Dedifferentiated amniotic fluid mesenchymal stem cell (primary cell): ENCODE data around the gene PXMP2.
"Not testable (repeated sequence)": the region's sequence is repeated elsewhere in the genome, so short reads cannot be mapped to it uniquely, and the experiment has no call there.

Source experiments
- DNase-seq: peaks from one replicate; pipeline ENCODE4 v3.0.0-alpha.2; 2016; ENCODE audit errors: extremely low spot score

The PXMP2 gene

GRCh38 chr12:132660052-132660451 lies 27.3 kb upstream of the PXMP2 start:
- DNase-seq: no peak

GRCh38 chr12:132660996-132661395 lies 26.4 kb upstream of the PXMP2 start:
- no peak for DNase-seq

- DNase-seq: no peak
Measured at GRCh38 chr12:132661972-132662371, 25.4 kb upstream of the PXMP2 start.

DNA sequence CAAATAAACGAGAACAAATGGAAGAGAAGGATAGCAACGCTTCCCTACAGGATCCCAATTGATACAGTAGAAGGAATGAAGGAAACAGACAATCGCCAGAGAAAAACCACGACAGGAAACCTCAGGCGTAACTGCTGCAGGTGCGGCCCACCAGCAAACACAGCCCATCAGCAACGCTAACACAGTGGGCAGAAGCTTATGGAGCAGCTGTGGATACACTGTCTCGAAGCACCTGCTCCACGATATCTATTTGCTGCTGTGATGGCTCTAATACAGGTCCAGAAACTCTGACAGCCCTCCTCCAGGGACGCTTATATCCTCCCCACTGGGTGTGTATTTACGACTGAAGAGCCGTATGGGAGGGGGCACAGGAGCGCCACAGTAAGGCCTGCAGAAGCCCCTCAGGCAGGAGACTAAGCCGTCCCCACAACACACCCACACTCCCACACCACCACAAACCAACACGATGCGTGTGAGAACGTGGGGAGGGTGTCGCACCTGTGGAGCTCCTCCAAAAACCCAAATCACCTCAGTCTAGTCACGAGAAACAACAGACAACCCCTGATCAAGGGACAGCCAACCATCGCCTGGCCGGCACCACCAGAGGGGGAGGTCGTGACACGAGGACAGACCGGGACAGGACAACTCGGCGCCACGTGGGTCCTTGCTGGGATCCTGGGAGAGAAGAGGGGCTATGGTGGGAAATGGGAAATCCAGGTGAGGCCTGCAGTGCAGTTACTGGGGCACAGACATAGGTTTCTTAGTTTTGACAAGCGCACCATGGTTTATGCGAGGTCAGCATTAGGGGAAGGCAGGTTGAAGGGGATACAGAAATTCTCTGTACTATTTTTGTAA lies 24.3 kb upstream of the PXMP2 start:
- no peak for DNase-seq

GRCh38 chr12:132664206-132665148 lies 22.9 kb upstream of the PXMP2 start:
- no peak for DNase-seq

DNA sequence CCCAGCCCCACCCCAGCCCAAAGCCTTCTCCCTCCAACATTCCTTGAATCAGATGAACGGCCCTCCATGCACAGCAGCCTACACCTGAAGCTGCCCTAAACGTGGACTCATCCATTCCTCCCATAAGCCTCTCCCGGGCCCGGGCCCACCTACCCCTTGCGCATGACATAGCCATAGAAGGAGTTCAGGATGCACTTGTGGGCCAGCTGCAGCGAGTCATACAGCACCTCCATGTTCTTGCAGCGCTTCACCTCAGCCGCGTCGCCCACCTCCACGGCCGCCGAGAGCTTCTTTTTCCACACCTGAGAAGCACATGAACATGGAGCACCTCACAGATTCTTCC lies 22.3 kb upstream of the PXMP2 start:
- DNase-seq: no peak

DNA sequence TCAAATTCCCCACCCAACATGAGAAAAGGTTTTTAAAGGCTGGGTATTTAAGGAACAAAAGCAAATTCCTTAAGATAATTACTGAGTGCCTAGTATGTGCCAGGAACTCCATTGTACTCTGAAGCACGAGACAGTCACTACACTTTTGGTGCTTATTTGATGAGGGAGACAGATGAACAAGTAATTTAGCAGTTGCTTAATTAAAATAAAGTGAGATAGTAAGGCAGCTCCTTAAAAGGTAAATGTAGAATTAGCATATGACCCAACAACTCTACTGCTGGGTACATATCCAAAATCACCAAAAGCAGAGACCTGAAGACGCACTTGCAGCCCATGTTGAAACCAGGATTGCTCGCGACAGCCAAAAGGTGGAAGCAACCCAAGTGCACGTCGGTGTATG lies 21.6 kb upstream of the PXMP2 start:
- DNase-seq: no peak

GRCh38 chr12:132668191-132669088 lies 18.9 kb upstream of the PXMP2 start:
- DNase-seq: no peak

GRCh38 chr12:132669166-132669879 lies 18.1 kb upstream of the PXMP2 start:
- no peak for DNase-seq

GRCh38 chr12:132672116-132672515 lies 15.3 kb upstream of the PXMP2 start:
- no peak for DNase-seq

DNA sequence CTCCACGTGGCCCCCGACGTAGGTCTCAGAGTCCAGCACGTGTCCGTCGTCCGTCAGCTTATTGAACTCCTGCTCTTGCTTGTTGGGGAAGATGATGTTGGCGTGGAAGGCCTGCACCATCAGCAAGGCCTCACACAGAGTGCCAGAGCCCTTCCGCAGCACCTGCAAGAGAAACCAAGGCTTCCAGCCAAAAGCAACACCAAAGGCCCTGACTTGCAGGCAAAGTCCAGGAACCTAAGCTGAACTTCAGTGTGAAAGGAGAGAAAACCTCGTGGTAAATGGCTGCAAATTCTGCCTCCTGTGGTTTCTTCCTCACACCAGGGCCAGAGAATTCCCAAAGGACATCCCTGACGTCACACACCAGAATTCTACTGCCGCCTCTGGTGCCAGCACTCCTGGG lies 14.7 kb upstream of the PXMP2 start:
- no peak for DNase-seq

- DNase-seq: no peak
Measured at GRCh38 chr12:132673288-132674179, 13.9 kb upstream of the PXMP2 start.

DNA sequence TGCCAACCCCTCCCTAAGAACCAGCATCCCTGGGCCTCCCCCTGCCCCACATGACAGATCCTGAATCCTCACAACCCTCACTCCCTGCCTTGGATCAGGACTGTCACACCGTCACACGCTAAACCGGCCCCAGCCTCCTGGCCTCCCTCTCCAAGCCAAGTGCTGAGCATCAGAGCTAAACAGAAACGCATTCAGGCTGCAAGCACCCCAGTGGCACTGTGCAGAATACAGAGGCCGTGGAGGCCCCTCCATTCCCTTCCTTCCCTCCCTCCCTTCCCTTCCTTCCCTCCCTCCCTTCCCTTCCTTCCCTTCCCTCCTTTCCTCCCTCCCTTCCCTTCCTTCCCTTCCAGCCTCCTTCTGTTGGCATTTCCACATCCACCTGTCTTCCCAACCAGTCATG lies 12.8 kb upstream of the PXMP2 start:
- no peak for DNase-seq

DNA sequence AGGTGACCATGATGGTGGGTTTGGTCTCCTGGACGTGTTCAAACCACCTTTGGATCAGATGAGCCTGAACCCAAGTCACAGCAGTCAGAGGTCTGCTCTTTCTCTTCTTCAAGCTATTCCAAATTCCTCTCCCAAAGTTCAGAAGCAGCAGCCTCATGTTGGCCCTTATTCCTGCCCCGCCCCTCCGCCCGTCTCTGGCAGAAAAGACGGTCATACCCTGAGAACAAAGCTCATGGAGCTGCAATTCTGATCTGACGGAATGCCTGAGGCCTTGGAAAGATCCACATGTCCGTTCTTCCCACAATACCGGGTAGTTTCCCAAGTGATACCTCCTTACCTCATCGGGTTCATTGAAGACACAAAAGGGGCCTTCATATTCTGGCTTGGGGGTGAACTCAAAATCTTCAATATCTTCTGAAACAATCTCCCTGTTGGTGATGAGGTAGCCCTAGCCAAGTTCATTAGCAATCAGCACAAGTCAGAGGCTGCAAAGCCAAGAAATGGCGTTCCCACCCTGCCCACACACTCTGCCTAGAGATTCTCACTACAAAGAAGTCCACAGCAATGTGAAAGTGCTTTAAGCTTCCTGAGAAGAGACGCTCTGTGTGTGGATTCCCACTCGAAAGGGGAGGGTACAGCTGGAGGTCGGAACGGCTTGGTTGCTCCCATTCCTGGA lies 11.5 kb upstream of the PXMP2 start:
- DNase-seq: no peak

DNA sequence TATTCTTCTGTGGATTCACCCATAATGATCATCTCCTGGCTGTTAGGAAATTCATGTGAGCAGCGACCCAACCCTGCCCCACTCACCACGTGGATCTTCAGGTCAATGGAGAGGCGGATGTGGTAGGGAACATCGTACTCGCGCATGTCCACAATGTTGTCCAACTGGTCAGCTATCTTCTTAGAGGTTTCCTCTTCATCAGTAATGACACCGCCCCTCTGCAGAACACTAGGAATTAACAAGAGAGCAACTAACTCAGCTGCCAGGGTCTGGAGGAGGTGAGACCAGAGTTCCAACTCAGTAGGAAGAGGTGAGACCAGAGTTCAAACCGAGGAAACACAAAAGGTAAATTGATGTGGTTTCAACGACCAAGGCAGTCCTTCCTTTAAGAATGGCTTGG lies 9.9 kb upstream of the PXMP2 start:
- no peak for DNase-seq

- DNase-seq: no peak
Measured at GRCh38 chr12:132685400-132685799, 2.0 kb upstream of the PXMP2 start.

- no peak for DNase-seq
Measured at GRCh38 chr12:132686825-132687210, 569 bp upstream of the PXMP2 start.

DNA sequence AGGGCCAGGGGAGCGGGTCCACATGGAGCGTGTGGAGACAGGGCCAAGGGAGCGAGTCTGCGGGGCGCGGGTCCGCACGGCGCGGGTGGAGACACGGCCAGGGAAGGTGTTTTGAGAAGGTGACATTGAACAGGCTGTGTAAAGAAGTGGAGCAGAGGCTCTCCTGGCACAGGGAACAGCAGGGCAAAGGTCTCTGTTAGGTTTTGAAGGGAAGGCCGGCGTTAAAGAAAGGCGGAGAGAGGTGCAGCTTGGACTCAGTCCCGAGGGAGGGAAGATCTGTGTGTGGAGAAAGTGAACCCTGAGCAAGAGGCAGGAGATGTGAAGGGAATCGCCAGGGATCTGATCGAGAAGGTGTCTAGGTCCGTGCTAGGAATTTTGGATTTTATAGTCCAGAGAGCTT lies 1.8 kb downstream of the PXMP2 start:
- DNase-seq: no peak

- DNase-seq: no peak
Measured at GRCh38 chr12:132690112-132690511, 2.7 kb downstream of the PXMP2 start.

GRCh38 chr12:132692030-132692429 lies 4.6 kb downstream of the PXMP2 start:
- DNase-seq: not testable (repeated sequence)
